Measurements from ENCODE around the gene SSTR3. TPM values are rescaled to one million over a fixed set of nuclear protein-coding genes. Genes with fewer than 3 reads are reported as not detected.

SSTR3 gene
- not detected in 2 replicates for total RNA-seq

GRCh38 chr22:37212174-37212906 lies at the start of gene SSTR3:
SSTR3 (minus strand) TSS chr22:37212477; CDS start chr22:37207803, 4,674 bp downstream.

GRCh38 chr22:37244114-37244921 lies 32.0 kb upstream of the SSTR3 start, which contains the start of gene RAC2:
RAC2 (minus strand) TSS chr22:37244269; CDS start chr22:37244148, 121 bp downstream.

GRCh38 chr22:37187891-37188761 lies 24.2 kb downstream of the SSTR3 start, which contains the start of gene C1QTNF6:
C1QTNF6 (minus strand) TSS chr22:37188247; CDS start chr22:37188213, 34 bp downstream.

Small RNAs within 50 kb of the gene (small RNA-seq; reads per million reads assigned to genes)
- gene Z82188.1 = not detected

Other genes starting within 250 kb of the SSTR3 start
- gene TST, start 193.0 kb downstream of the SSTR3 start, total RNA-seq = 40.9 and 41.8 TPM in 2 replicates
- 108 and 115 TPM in 2 replicates for gene MPST, start 192.7 kb downstream of the SSTR3 start, total RNA-seq
- gene KCTD17, start 160.7 kb downstream of the SSTR3 start, total RNA-seq = 24.6 and 29.1 TPM in 2 replicates
- not detected in 2 replicates for gene TMPRSS6, start 102.8 kb downstream of the SSTR3 start, total RNA-seq
- gene IL2RB, start 62.6 kb downstream of the SSTR3 start, total RNA-seq = 0.07 TPM in 1 of 2 replicates, not detected in the other
- gene C1QTNF6, start 24.2 kb downstream of the SSTR3 start, total RNA-seq = 13.6 and 24.6 TPM in 2 replicates
- 61.7 and 84.1 TPM in 2 replicates for gene RAC2, start 31.8 kb upstream of the SSTR3 start, total RNA-seq
- 0.13 TPM in 1 of 2 replicates, not detected in the other for gene CYTH4, start 70.0 kb upstream of the SSTR3 start, total RNA-seq
- gene ELFN2, start 215.0 kb upstream of the SSTR3 start, total RNA-seq = under 0.01 TPM in 2 replicates